ENCODE data around the gene CAPRIN2. TPM values are rescaled to one million over a fixed set of nuclear protein-coding genes. Genes with fewer than 3 reads are reported as not detected.

CAPRIN2 gene
- 10 to 100 TPM in 2 of 3 donors, 1 to 10 TPM in 1; 7.3 to 21.4 (median 15.2) TPM for total RNA-seq
- long read RNA-seq, donor 1, partial matches to known transcripts: 1 of 11 reads
- long read RNA-seq, donor 1, other reads (novel, unspliced or antisense): 10 of 11 reads
- long read RNA-seq, donor 2: 0 reads

- peak; percentile 98 for ATAC-seq
Observed at GRCh38 chr12:30754750-30755394, at the start of gene CAPRIN2. CAPRIN2 (minus strand) TSS chr12:30754951; CDS start chr12:30753520, 1,431 bp downstream.

GRCh38 chr12:30797689-30798088 is 42.9 kb upstream of the CAPRIN2 start:
- TF ChIP-seq CTCF (IDR thresholded peaks at IDR 0.05): no peak
- H3K36me3 ChIP-seq (ENCODE audit: low read depth): no peaks in the 10 kb centered on the region
- ATAC-seq (no peak), DNase-seq (no peak)
- H3K9me3 ChIP-seq: no peaks in the 10 kb centered on the region
- intact Hi-C loops (cut with DNase I, micrococcal nuclease): no loop called here
- H3K4me1 ChIP-seq (ENCODE audit: low read depth): peaks cover 13% of the 10 kb centered on the region
- H3K4me3 ChIP-seq: no peak overlapping the region

More at GRCh38 chr12:30754750-30755394, at the start of gene CAPRIN2:
- peak within 1 kb of the TSS; percentile 54 for H3K4me3 ChIP-seq
- H3K9me3 ChIP-seq: no peaks in the 10 kb centered on the region
- peak; percentile 98 to 99 (median 98) for DNase-seq
- intact Hi-C loops (cut with DNase I, micrococcal nuclease): loop anchor here in 1 of 2 donors (10.0 kb wide), 1 partner anchor 60 kb away; the partner anchor contains the start of gene IPO8
- H3K36me3 ChIP-seq (ENCODE audit: low read depth): peaks cover 6% of the 10 kb centered on the region
- peaks cover 9% of the 10 kb centered on the region for H3K4me1 ChIP-seq (ENCODE audit: low read depth)
- peak; percentile 59 for TF ChIP-seq CTCF (IDR thresholded peaks at IDR 0.05)

GRCh38 chr12:30796891-30797371 is 42.2 kb upstream of the CAPRIN2 start:
- Histone ChIP-seq H3K36me3 (ENCODE audit: low read depth) (no peaks in the 10 kb centered on the region), H3K4me1 (ENCODE audit: low read depth) (peaks cover 13% of the 10 kb centered on the region), H3K4me3 (no peak overlapping the region), H3K9me3 (no peaks in the 10 kb centered on the region)
- ATAC-seq (no peak), DNase-seq (no peak)
- intact Hi-C loops (cut with DNase I, micrococcal nuclease): no loop called here
- TF ChIP-seq CTCF (IDR thresholded peaks at IDR 0.05): no peak

GRCh38 chr12:30796313-30796780 is 41.6 kb upstream of the CAPRIN2 start:
- ATAC-seq (peak; percentile 48), DNase-seq (peak in 1 of 3 donors; percentile 28)
- Histone ChIP-seq H3K4me3 (no peak overlapping the region), H3K36me3 (ENCODE audit: low read depth) (no peaks in the 10 kb centered on the region), H3K4me1 (ENCODE audit: low read depth) (peaks cover 13% of the 10 kb centered on the region), H3K9me3 (no peaks in the 10 kb centered on the region)
- TF ChIP-seq CTCF (IDR thresholded peaks at IDR 0.05): no peak
- intact Hi-C loops (cut with DNase I, micrococcal nuclease): no loop called here

- no peaks in the 10 kb centered on the region for H3K36me3 ChIP-seq (ENCODE audit: low read depth)
- DNase-seq: peak; percentile 19 to 70 (median 44)
- no peaks in the 10 kb centered on the region for H3K9me3 ChIP-seq
- no peak for TF ChIP-seq CTCF (IDR thresholded peaks at IDR 0.05)
- H3K4me1 ChIP-seq (ENCODE audit: low read depth): peaks cover 13% of the 10 kb centered on the region
- ATAC-seq: peak; percentile 75
- no peak overlapping the region for H3K4me3 ChIP-seq
- intact Hi-C loops (cut with DNase I, micrococcal nuclease): no loop called here
Observed at GRCh38 chr12:30795410-30796312, 40.9 kb upstream of the CAPRIN2 start.
